MCF 10A (cell line): ENCODE measurements around the gene C16orf96. TPM values are rescaled to one million over a fixed set of nuclear protein-coding genes. Genes with fewer than 3 reads are reported as not detected.

ENCODE experiments used
- BruUV-seq: library from RNA; stranded (reverse); fragments of 400-500 nt; replicated peaks from 2 replicates; lab custom pipeline; 2021; lab: Mats Ljungman, UMichigan
- CTCF ChIA-PET: fragments of 300-600 bp; sonication (Branson Sonifier 250); formaldehyde crosslinking; extraction: SDS; loops from one replicate; lab custom pipeline; 2021; ENCODE audit warnings: antibody characterized with exemption, inconsistent platforms; lab: Yijun Ruan, JAX
- POLR2A ChIA-PET: fragments of 300-600, 350-650 bp; sonication (Branson Sonifier 250); formaldehyde crosslinking; extraction: SDS; loops from one replicate; lab custom pipeline; 2020; ENCODE audit warnings: antibody characterized with exemption, inconsistent platforms; lab: Yijun Ruan, JAX
- DNase-seq: peaks from one replicate; pipeline ENCODE4 v3.0.0-alpha.2; 2018; ENCODE audit not compliant: unreplicated experiment
- H3K27ac Mint-ChIP-seq: one replicate; pipeline ENCODE4 v1.8.0; 2022; ENCODE audit warnings: mild to moderate bottlenecking, low read depth, mixed read lengths; ENCODE audit not compliant: unreplicated experiment
- H3K27me3 Mint-ChIP-seq: one replicate; pipeline ENCODE4 v1.8.0; 2022; ENCODE audit warnings: mixed read lengths; ENCODE audit not compliant: insufficient read depth, unreplicated experiment
- H3K36me3 Mint-ChIP-seq: one replicate; pipeline ENCODE4 v1.8.0; 2022; ENCODE audit warnings: mild to moderate bottlenecking, moderate library complexity, mixed read lengths; ENCODE audit not compliant: insufficient read depth, unreplicated experiment
- H3K4me1 Mint-ChIP-seq: one replicate; pipeline ENCODE4 v1.8.0; 2022; ENCODE audit warnings: mixed read lengths; ENCODE audit not compliant: insufficient read depth, unreplicated experiment
- H3K4me3 Mint-ChIP-seq: one replicate; pipeline ENCODE4 v1.8.0; 2022; ENCODE audit warnings: mild to moderate bottlenecking, moderate library complexity, mixed read lengths; ENCODE audit not compliant: unreplicated experiment
- H3K9me3 Mint-ChIP-seq: one replicate; pipeline ENCODE4 v1.8.0; 2022; ENCODE audit warnings: mixed read lengths; ENCODE audit not compliant: unreplicated experiment
- intact Hi-C: fragments of 100-400 bp; cut with micrococcal nuclease; formaldehyde crosslinking; loops from 2 replicates; pipeline ENCODE4 v1.14.1; 2022
- total RNA-seq: library from RNA; stranded (reverse); gene quantifications from 2 replicates; pipeline ENCODE4 v1.2.3, GENCODE V29; 2022
- TF ChIP-seq, protein P1 (sequence below): fragments of 200-600 bp; IDR thresholded peaks from one replicate; pipeline ENCODE4 v1.8.0; 2022; ENCODE audit warnings: antibody characterized with exemption, mild to moderate bottlenecking; ENCODE audit not compliant: unreplicated experiment

Gene C16orf96
- total RNA-seq, 1 experiment from 2014 or later = not detected

DNA sequence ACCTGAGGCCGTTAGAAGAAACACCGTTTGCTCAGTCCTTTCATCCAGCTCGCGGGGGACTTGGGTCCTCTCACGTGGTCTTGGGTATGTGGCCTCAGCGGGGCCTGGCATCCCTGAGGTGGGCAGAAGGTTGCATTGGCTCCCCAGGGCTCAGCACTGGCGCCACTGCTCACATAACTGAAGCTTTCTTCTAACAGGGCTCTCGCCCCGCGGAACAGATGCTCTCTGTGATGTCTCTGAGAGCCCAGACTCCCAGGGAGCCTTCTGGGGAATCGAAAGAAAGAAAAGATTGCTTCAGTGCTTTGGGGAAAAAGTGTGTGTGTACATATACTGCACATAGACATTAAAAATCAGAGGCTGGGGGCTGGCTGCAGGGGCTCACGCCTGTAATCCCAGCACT lies 78.6 kb downstream of the C16orf96 start:
- TF ChIP-seq, protein P1, sequence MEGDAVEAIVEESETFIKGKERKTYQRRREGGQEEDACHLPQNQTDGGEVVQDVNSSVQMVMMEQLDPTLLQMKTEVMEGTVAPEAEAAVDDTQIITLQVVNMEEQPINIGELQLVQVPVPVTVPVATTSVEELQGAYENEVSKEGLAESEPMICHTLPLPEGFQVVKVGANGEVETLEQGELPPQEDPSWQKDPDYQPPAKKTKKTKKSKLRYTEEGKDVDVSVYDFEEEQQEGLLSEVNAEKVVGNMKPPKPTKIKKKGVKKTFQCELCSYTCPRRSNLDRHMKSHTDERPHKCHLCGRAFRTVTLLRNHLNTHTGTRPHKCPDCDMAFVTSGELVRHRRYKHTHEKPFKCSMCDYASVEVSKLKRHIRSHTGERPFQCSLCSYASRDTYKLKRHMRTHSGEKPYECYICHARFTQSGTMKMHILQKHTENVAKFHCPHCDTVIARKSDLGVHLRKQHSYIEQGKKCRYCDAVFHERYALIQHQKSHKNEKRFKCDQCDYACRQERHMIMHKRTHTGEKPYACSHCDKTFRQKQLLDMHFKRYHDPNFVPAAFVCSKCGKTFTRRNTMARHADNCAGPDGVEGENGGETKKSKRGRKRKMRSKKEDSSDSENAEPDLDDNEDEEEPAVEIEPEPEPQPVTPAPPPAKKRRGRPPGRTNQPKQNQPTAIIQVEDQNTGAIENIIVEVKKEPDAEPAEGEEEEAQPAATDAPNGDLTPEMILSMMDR = no peak
- Mint-ChIP-seq H3K27me3 (no peaks in the 10 kb centered on the region), H3K4me1 (no peaks in the 10 kb centered on the region), H3K27ac (no peak overlapping the region), H3K4me3 (no peak overlapping the region), H3K36me3 (peaks cover 27% of the 10 kb centered on the region), H3K9me3 (no peaks in the 10 kb centered on the region)
- intact Hi-C loops = no loop called here
- ChIA-PET POLR2A (interaction anchor here (0.8 kb wide), 1 partner anchor 19 kb away, joined by 3 read pairs; no protein-coding TSS in a partner anchor), CTCF (interaction anchor here (0.9 to 3.2 kb wide), 2 partner anchors 10 to 15 kb away, joined by 6 to 22 read pairs; partner anchors contain the start of gene MGRN1)
- DNase-seq = no peak
- BruUV-seq = no TSS peak

DNA sequence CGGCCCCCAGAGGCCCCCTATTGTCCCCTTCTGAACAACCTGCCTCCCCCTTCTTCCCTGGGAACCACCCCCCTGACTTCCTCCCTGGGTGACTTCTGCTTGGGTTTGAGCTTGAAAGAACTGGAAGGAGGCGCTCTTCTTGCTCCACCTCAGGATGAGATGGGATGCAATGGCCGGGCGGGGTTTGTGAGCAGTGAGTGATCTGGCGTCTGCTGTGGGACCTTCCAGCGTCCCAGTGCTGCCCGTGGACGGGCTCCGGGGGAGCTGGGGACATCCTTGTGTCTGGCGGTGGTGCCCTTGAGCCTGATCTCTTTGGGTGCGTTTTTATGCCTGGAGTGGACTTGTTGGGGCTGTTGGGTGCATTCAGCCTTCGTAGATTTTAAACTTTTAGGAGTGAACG lies 80.1 kb downstream of the C16orf96 start:
- no peaks in the 10 kb centered on the region for H3K4me1 Mint-ChIP-seq
- ChIA-PET POLR2A (no interaction called here), CTCF (interaction anchor here (0.6 to 3.2 kb wide), 5 partner anchors 12 to 1967 kb away, joined by 3 to 22 read pairs (median 5); partner anchors contain the start of gene MGRN1)
- no peak for DNase-seq
- no peaks in the 10 kb centered on the region for H3K27me3 Mint-ChIP-seq
- TF ChIP-seq, protein P1 = no peak
- BruUV-seq = no TSS peak
- no peaks in the 10 kb centered on the region for H3K9me3 Mint-ChIP-seq
- intact Hi-C loops = no loop called here
- no peak overlapping the region for H3K4me3 Mint-ChIP-seq
- peaks cover 33% of the 10 kb centered on the region for H3K36me3 Mint-ChIP-seq
- H3K27ac Mint-ChIP-seq = no peak overlapping the region

DNA sequence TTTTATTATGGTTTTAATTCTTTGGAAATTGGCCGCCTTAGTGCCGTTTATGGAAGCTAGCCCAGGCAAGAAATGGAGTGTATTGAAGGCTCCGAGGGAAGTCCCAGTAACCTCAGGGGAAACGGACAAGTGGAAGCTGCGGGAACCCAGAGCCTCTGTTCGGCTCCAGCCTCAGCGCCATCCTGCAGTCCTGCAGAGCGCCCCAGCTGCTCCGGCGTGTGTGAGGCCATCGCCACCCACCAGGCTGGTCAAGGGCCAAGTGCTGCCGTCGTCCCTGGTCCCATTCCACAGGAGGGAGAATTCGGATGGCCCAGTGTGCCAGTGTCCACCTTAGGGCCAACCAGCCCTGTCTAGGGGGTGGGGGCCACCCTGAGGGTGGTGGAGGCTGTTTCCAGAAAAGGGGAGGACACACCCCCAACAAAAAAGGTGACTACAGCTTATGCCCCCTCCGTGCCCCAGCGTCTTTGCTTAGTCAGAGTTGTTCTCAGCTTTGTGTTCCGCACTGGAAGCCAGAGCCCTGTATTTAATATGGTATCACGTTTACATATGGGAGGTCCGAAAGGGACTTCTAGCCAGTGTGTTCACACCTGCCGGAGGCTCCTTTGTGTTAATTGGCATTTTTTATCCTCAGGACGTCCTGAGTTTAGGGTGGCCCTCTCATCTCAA lies 81.5 kb downstream of the C16orf96 start:
- no peaks in the 10 kb centered on the region for H3K4me1 Mint-ChIP-seq
- intact Hi-C loops = no loop called here
- peaks cover 34% of the 10 kb centered on the region for H3K36me3 Mint-ChIP-seq
- CTCF ChIA-PET = interaction anchor here (0.6 to 3.2 kb wide), 6 partner anchors 13 to 131 kb away, joined by 3 to 22 read pairs (median 3); partner anchors contain the start of gene MGRN1
- TF ChIP-seq, protein P1 = no peak
- BruUV-seq = no TSS peak
- DNase-seq = no peak
- H3K4me3 Mint-ChIP-seq = no peak overlapping the region
- POLR2A ChIA-PET = interaction anchor here (0.6 to 0.9 kb wide), 2 partner anchors 9 to 1656 kb away, joined by 3 read pairs; no protein-coding TSS in a partner anchor
- H3K27ac Mint-ChIP-seq = no peak overlapping the region
- H3K9me3 Mint-ChIP-seq = no peaks in the 10 kb centered on the region
- no peaks in the 10 kb centered on the region for H3K27me3 Mint-ChIP-seq

DNA sequence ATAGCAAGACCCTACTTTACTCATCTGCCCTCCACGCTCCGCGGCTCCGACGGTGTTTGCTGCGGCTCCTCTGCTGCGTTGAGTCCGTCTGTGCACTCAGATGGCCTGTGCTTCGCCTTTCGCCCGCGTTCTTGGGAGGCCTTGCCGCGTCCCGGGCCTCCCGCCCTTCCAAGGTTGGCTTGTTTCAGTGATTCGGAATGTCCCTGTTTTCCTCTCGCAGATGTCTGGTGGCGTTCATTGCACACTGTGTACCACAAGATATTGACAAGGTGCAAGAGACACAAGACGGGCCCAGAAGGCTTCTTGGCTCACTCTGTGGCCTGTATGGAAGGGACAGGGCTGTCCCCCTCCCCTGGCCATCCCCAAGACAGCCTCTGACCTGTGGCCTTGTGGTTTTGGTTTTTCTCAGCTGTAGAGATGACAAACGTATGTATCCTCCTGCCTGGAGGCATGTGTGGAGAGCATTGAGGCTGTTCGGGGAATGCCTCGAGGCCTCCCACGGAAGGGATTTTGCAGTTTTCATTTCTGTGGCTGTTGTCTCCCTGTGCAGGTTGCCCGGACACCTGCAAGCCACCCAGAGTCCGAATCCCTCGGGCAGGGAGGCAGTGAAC lies 83.9 kb downstream of the C16orf96 start:
- DNase-seq = no peak
- TF ChIP-seq, protein P1 = no peak
- H3K4me3 Mint-ChIP-seq = no peak overlapping the region
- intact Hi-C loops = no loop called here
- no peaks in the 10 kb centered on the region for H3K4me1 Mint-ChIP-seq
- no TSS peak for BruUV-seq
- POLR2A ChIA-PET = no interaction called here
- H3K27ac Mint-ChIP-seq = peak overlapping the region; percentile 50
- no peaks in the 10 kb centered on the region for H3K27me3 Mint-ChIP-seq
- H3K9me3 Mint-ChIP-seq = no peaks in the 10 kb centered on the region
- peaks cover 28% of the 10 kb centered on the region for H3K36me3 Mint-ChIP-seq
- CTCF ChIA-PET = interaction anchor here (0.5 kb wide), 1 partner anchor 21 kb away, joined by 4 read pairs; no protein-coding TSS in a partner anchor
